HCT116 (cell line): ENCODE results near the gene PIH1D1. TPM values are rescaled to one million over a fixed set of nuclear protein-coding genes. Genes with fewer than 3 reads are reported as not detected.

Source experiments
- ATAC-seq: fragments of 200-7000 bp; cut with Tn5 transposase; 2 replicates; pipeline ENCODE4 v1.9.1; 2020; ENCODE audit warnings: mild to moderate bottlenecking, moderate library complexity
- BruUV-seq: library from RNA; stranded (reverse); fragments of 400-500 nt; replicated peaks from 2 replicates; lab custom pipeline; 2021; lab: Mats Ljungman, UMichigan
- CTCF ChIA-PET: fragments of 300-600 bp; sonication (Branson Sonifier 250); formaldehyde crosslinking; loops from one replicate; lab custom pipeline; 2021; ENCODE audit warnings: antibody characterized with exemption; lab: Charles Lee
- POLR2A ChIA-PET: fragments of 300-600, 350-600 bp; sonication (Branson Sonifier 250); formaldehyde crosslinking; loops from one replicate; lab custom pipeline; 2021; ENCODE audit warnings: antibody characterized with exemption; lab: Charles Lee
- RAD21 ChIA-PET, 2 experiments: fragments of 300-600 bp; sonication (Branson Sonifier 250); formaldehyde crosslinking; loops; one replicate each; lab custom pipeline; 2023; ENCODE audit warnings: low total read pairs in 2 of 2; ENCODE audit not compliant: uncharacterized antibody in 2 of 2, unreplicated experiment in 2 of 2, low non-redundant PET in 1 of 2; lab: Charles Lee
- DNase-seq: peaks from one replicate; pipeline ENCODE4 v3.0.0-alpha.2; 2010; ENCODE audit warnings: low read depth, low spot score
- H2AFZ ChIP-seq: fragments of 200-600 bp; shearing (Covaris generic), sonication (generic); 2 replicates; pipeline ENCODE4 v1.6.1; 2017; ENCODE audit warnings: low read depth, mixed run types, mixed read lengths, antibody characterized with exemption, low read length; ENCODE audit not compliant: poor library complexity, severe bottlenecking
- H3K27ac ChIP-seq: 2 replicates; pipeline ENCODE4 v1.5.1; 2012; ENCODE audit warnings: low read depth, low read length
- H3K27me3 ChIP-seq: fragments of 200-600 bp; sonication (generic); 2 replicates; pipeline ENCODE4 v1.6.1; 2016; ENCODE audit warnings: mixed run types, low read length, mixed read lengths; ENCODE audit not compliant: insufficient read depth
- H3K36me3 ChIP-seq, 2 experiments: fragments of 200-500 bp in 1 of 2; fragments of 200-600 bp in 1 of 2; sonication (Bioruptor generic) in 1 of 2; sonication (generic) in 1 of 2; 2 replicates each; pipeline versions ENCODE4 v1.5.1 to v1.6.1; 2014 to 2016; ENCODE audit warnings: low read length in 2 of 2, inconsistent platforms in 1 of 2, mixed read lengths in 1 of 2, mixed run types in 1 of 2; ENCODE audit not compliant: insufficient read depth in 2 of 2, control insufficient read depth in 1 of 2
- H3K4me1 ChIP-seq, 2 experiments: fragments of 200-600 bp in 1 of 2; sonication (generic) in 1 of 2; 2 replicates each; pipeline versions ENCODE4 v1.5.1 to v1.6.1; 2012 to 2017; ENCODE audit warnings: low read length in 2 of 2, inconsistent platforms in 1 of 2, mild to moderate bottlenecking in 1 of 2, mixed read lengths in 1 of 2, mixed run types in 1 of 2, moderate library complexity in 1 of 2; ENCODE audit not compliant: insufficient read depth in 2 of 2, control insufficient read depth in 1 of 2
- H3K4me2 ChIP-seq: fragments of 200-600 bp; sonication (generic); 2 replicates; pipeline ENCODE4 v1.6.1; 2017; ENCODE audit warnings: mixed run types, low read length, mixed read lengths
- H3K4me3 ChIP-seq, 2 experiments: fragments of 200-600 bp in 1 of 2; sonication (generic) in 1 of 2; replicated peaks in 1 of 2; 2 replicates each; pipeline ENCODE4 v1.5.1; 2011 to 2016; ENCODE audit warnings: low read length in 2 of 2, control low read depth in 1 of 2, low read depth in 1 of 2, mild to moderate bottlenecking in 1 of 2, mixed read lengths in 1 of 2, mixed run types in 1 of 2
- H3K79me2 ChIP-seq: fragments of 200-600 bp; sonication (generic); 2 replicates; pipeline ENCODE4 v1.6.1; 2017; ENCODE audit warnings: mild to moderate bottlenecking, mixed run types, low read length, moderate library complexity, mixed read lengths; ENCODE audit not compliant: insufficient read depth
- H3K9ac ChIP-seq: fragments of 200-600 bp; sonication (generic); 2 replicates; pipeline ENCODE4 v1.6.1; 2016; ENCODE audit warnings: low read length, mixed read lengths
- H3K9me2 ChIP-seq: fragments of 200-600 bp; sonication (generic), shearing (Covaris generic); 2 replicates; pipeline ENCODE4 v1.6.1; 2017; ENCODE audit warnings: mixed run types, mild to moderate bottlenecking, moderate library complexity; ENCODE audit not compliant: insufficient read depth
- H3K9me3 ChIP-seq, 2 experiments: fragments of 200-500 bp in 1 of 2; fragments of 200-600 bp in 1 of 2; sonication (Bioruptor generic) in 1 of 2; sonication (generic) in 1 of 2; 2 replicates each; pipeline ENCODE4 v1.6.1; 2014 to 2017; ENCODE audit warnings: low read length in 2 of 2, mixed read lengths in 2 of 2, inconsistent platforms in 1 of 2, low read depth in 1 of 2, mild to moderate bottlenecking in 1 of 2, mixed run types in 1 of 2, moderate library complexity in 1 of 2; ENCODE audit not compliant: control insufficient read depth in 1 of 2, insufficient read depth in 1 of 2
- H4K20me1 ChIP-seq: fragments of 200-600 bp; sonication (generic), shearing (Covaris generic); 2 replicates; pipeline ENCODE4 v1.6.1; 2017; ENCODE audit warnings: mixed run types, mild to moderate bottlenecking, moderate library complexity; ENCODE audit not compliant: insufficient read depth
- CBX3 ChIP-seq: IDR thresholded peaks from 2 replicates; pipeline ENCODE4 v1.6.1; 2012; ENCODE audit warnings: low read depth
- EZH2 ChIP-seq: fragments of 200-600 bp; sonication (generic); IDR thresholded peaks from 2 replicates; pipeline ENCODE4 v1.6.1; 2017; ENCODE audit warnings: antibody characterized with exemption, mixed run types
- REST ChIP-seq: IDR thresholded peaks from 2 replicates; pipeline ENCODE4 v1.6.1; 2012; ENCODE audit warnings: low read depth
- SRF ChIP-seq: IDR thresholded peaks from 2 replicates; pipeline ENCODE4 v1.6.1; 2012; ENCODE audit warnings: low read depth
- intact Hi-C: fragments of 100-400 bp; cut with micrococcal nuclease; formaldehyde crosslinking; loops from 2 replicates; pipeline ENCODE4 v1.10.0; 2022
- microRNA counts: library from miRNA; unstranded; fragments of <30 nt; microRNA quantifications from one replicate; lab custom pipeline; 2015
- microRNA-seq: library from miRNA; unstranded; fragments of <30 nt; microRNA quantifications from one replicate; pipeline ENCODE4, GENCODE V29; 2016; ENCODE audit warnings: borderline number of aligned reads
- total RNA-seq: library from RNA; stranded (reverse); gene quantifications from one replicate; pipeline ENCODE4 v1.2.1, GENCODE V29; 2021; ENCODE audit not compliant: unreplicated experiment

PIH1D1 gene
- total RNA-seq, 1 experiment from 2014 or later = 152 TPM

GRCh38 chr19:49396738-49397505 is 54.7 kb downstream of the PIH1D1 start:
- ATAC-seq (no peak), DNase-seq (no peak)
- H4K20me1 ChIP-seq = no peaks in the 10 kb centered on the region
- TF ChIP-seq CBX3 = no peak
- TF ChIP-seq EZH2 = no peak
- no peak for TF ChIP-seq SRF
- no peak for TF ChIP-seq REST
- H3K9me3 ChIP-seq = no peaks in the 10 kb centered on the region
- H3K27me3 ChIP-seq = no peaks in the 10 kb centered on the region
- H3K4me3 ChIP-seq = no peak overlapping the region
- intact Hi-C loops = no loop called here
- no peak overlapping the region for H2AFZ ChIP-seq
- no TSS peak for BruUV-seq
- ChIA-PET CTCF (no interaction called here), RAD21 (interaction anchor here (0.7 to 1.0 kb wide), 2 partner anchors 72 to 79 kb away, joined by 3 to 4 read pairs; no protein-coding TSS in a partner anchor), POLR2A (interaction anchor here (0.7 kb wide), 1 partner anchor 14 kb away, joined by 3 read pairs; no protein-coding TSS in a partner anchor)
- no peaks in the 10 kb centered on the region for H3K9me2 ChIP-seq
- H3K36me3 ChIP-seq = no peaks in the 10 kb centered on the region
- H3K79me2 ChIP-seq = no peaks in the 10 kb centered on the region
- H3K9ac ChIP-seq = no peak overlapping the region
- no peak overlapping the region for H3K27ac ChIP-seq
- no peak overlapping the region for H3K4me2 ChIP-seq
- peaks cover 3 to 4% of the 10 kb centered on the region in 2 experiments; a peak in 3 of 4 replicates for H3K4me1 ChIP-seq

MicroRNAs within 50 kb of the gene (microRNA counts, 767-probe panel; counts per million panel counts)
- not detected for microRNA hsa-miR-150-5p (lab: Ali Mortazavi, UCI)

Small RNA genes within 50 kb of the gene (microRNA-seq; reads per million reads assigned to microRNA genes)
- 1.2 reads per million for gene MIR150

Other genes starting within 250 kb of the PIH1D1 start
- gene SLC6A16, start 126.6 kb downstream of the PIH1D1 start, total RNA-seq = 5.0 TPM
- gene CD37, start 116.4 kb downstream of the PIH1D1 start, total RNA-seq = 0.76 TPM
- 31.9 TPM for gene TEAD2, start 89.4 kb downstream of the PIH1D1 start, total RNA-seq
- gene DKKL1, start 87.9 kb downstream of the PIH1D1 start, total RNA-seq = 1.0 TPM
- gene KASH5, start 63.6 kb downstream of the PIH1D1 start, total RNA-seq = not detected
- 9.5 TPM for gene PTH2, start 28.4 kb downstream of the PIH1D1 start, total RNA-seq
- gene GFY, start 26.4 kb downstream of the PIH1D1 start, total RNA-seq = 2.6 TPM
- gene SLC17A7, start 10.3 kb downstream of the PIH1D1 start, total RNA-seq = 1.8 TPM
- gene ALDH16A1, start 1.4 kb upstream of the PIH1D1 start, total RNA-seq = 22.8 TPM
- gene FLT3LG, start 22.4 kb upstream of the PIH1D1 start, total RNA-seq = 3.8 TPM
- 3,719 TPM for gene RPL13A, start 35.8 kb upstream of the PIH1D1 start, total RNA-seq
- gene RPS11, start 44.6 kb upstream of the PIH1D1 start, total RNA-seq = 2,353 TPM
- gene FCGRT, start 60.8 kb upstream of the PIH1D1 start, total RNA-seq = 1.8 TPM
- gene RCN3, start 76.2 kb upstream of the PIH1D1 start, total RNA-seq = 0.39 TPM
- 133 TPM for gene NOSIP, start 128.7 kb upstream of the PIH1D1 start, total RNA-seq
- gene PRRG2, start 129.5 kb upstream of the PIH1D1 start, total RNA-seq = 6.2 TPM
- 26.9 TPM for gene PRR12, start 139.4 kb upstream of the PIH1D1 start, total RNA-seq
- gene RRAS, start 188.3 kb upstream of the PIH1D1 start, total RNA-seq = 55.9 TPM
- 96.8 TPM for gene SCAF1, start 190.4 kb upstream of the PIH1D1 start, total RNA-seq
- gene IRF3, start 214.0 kb upstream of the PIH1D1 start, total RNA-seq = 129 TPM
- gene BCL2L12, start 214.1 kb upstream of the PIH1D1 start, total RNA-seq = 93.9 TPM
- 428 TPM for gene PRMT1, start 225.5 kb upstream of the PIH1D1 start, total RNA-seq
- gene ADM5, start 237.8 kb upstream of the PIH1D1 start, total RNA-seq = 12.1 TPM
- gene CPT1C, start 239.3 kb upstream of the PIH1D1 start, total RNA-seq = 12.0 TPM